AML-193 (cell line): ENCODE results near the gene UBAC1.

Source experiments
- DNase-seq, 2 experiments: peaks; one replicate each; lab custom pipeline; 2025; lab: John Stamatoyannopoulos, UW

Gene UBAC1

DNA sequence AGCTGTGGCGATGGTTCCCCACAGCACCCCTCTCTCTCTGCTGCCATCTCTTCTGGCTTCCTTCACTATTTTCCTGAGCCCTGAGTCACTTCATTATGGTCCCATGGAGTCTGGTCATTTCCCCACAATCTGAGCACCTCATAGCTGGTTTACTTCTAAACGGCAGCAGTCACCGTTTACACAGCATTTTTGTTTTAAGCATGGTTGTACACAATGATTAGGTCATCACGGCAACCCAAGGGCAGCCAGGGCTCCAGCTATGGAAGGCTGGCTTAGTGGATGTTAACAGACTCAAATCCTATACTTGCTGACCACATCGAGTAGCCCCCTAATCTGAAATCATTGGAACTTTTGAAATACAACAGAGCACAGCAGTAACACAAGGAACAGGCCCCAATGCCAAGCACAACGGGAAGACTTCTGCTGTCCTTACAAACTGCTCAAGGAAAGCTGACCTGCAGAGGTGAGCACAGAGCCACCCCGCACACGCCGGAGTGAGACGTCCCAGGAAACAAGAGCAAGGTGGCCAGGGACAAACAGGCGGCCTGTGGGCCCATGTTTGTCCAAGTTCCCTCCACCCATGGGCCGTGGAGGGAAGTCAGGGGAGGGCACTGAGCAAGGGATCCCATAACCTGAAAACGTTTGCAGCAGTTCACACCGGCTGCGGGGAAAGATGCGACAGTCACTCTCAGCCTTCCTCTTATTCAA lies 76.7 kb downstream of the UBAC1 start:
- no peak for DNase-seq

DNA sequence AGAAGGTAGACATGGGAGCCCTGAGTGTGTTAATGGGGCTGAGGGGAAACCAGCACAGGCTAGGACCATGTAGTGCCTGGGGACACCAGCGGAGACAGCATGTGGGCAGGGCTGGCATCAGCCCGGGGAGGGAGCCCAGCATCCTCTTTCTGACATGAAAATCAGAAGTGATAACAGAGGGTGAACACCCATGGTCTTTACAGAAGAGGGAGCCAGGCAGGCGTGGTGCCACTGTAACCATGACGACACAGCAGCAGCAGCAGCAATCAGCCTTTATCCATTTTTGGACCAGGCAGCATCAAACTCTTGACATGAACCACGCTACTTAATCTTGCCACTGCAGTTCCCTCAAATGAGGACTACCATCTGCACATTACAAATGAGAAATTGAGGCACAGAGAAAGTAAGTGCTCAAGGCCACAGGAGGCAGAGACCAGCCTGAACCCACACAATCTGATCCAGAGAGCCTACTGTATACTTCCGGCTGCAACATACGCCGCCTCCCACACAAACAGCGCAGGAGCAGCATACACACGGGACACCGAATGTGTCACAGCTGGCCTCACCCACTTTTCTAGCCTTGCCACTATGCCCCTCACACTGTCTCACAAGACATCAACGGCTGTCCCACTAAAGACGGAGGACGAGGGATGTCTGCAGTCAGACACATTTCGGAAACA lies 77.6 kb downstream of the UBAC1 start:
- no peak for DNase-seq
